CD4-positive, alpha-beta memory T cell (primary cell): Measurements from ENCODE around the gene ITSN2. TPM values are rescaled to one million over a fixed set of nuclear protein-coding genes. Genes with fewer than 3 reads are reported as not detected.
"Not testable (repeated sequence)": the region's sequence is repeated elsewhere in the genome, so short reads cannot be mapped to it uniquely, and the experiment has no call there.

Experiments
- CTCF ChIA-PET: fragments of 350-600 bp; sonication (Branson Sonifier 250); formaldehyde crosslinking; loops from one replicate; lab custom pipeline; 2021; ENCODE audit warnings: inconsistent platforms; ENCODE audit not compliant: partially characterized antibody; lab: Charles Lee
- POLR2A ChIA-PET: fragments of 350-600 bp; sonication (Branson Sonifier 250); formaldehyde crosslinking; loops from one replicate; lab custom pipeline; 2021; ENCODE audit not compliant: partially characterized antibody; lab: Charles Lee
- DNase-seq, 5 donors: peaks; one replicate each; pipeline versions ENCODE4 v3.0.0 to v3.0.0-alpha.2; 2020 to 2022; ENCODE audit warnings: mixed read lengths in 1 of 5
- H3K27ac ChIP-seq: one replicate; pipeline ENCODE4 v1.7.0; 2013; ENCODE audit warnings: low read depth, low read length
- H3K27me3 ChIP-seq: 2 replicates; pipeline ENCODE4 v1.7.0; 2013; ENCODE audit warnings: mild to moderate bottlenecking, low read length, moderate library complexity; ENCODE audit not compliant: insufficient read depth
- H3K36me3 ChIP-seq: 2 replicates; pipeline ENCODE4 v1.7.0; 2013; ENCODE audit warnings: mild to moderate bottlenecking, low read length, moderate library complexity; ENCODE audit not compliant: insufficient read depth
- H3K4me1 ChIP-seq: 2 replicates; pipeline ENCODE4 v1.7.0; 2013; ENCODE audit warnings: mild to moderate bottlenecking, low read length, moderate library complexity; ENCODE audit not compliant: insufficient read depth
- H3K4me3 ChIP-seq, 2 donors: one replicate each; pipeline ENCODE4 v1.7.0; 2013; ENCODE audit warnings: low read length in 2 of 2, mild to moderate bottlenecking in 1 of 2
- H3K9me3 ChIP-seq, 2 donors: one replicate each; pipeline ENCODE4 v1.7.0; 2013; ENCODE audit warnings: low read length in 2 of 2, control low read depth in 1 of 2; ENCODE audit not compliant: control insufficient read depth in 1 of 2
- H3K27ac Mint-ChIP-seq, 7 donors: one replicate each; pipeline ENCODE4 v1.8.0; 2020 to 2021; ENCODE audit warnings: mixed read lengths in 7 of 7, mild to moderate bottlenecking in 6 of 7, inconsistent platforms in 3 of 7, moderate library complexity in 3 of 7
- H3K27me3 Mint-ChIP-seq, 2 donors: one replicate each; pipeline ENCODE4 v1.8.0; 2020 to 2021; ENCODE audit warnings: mixed read lengths in 2 of 2
- H3K36me3 Mint-ChIP-seq, 2 donors: one replicate each; pipeline ENCODE4 v1.8.0; 2020 to 2021; ENCODE audit warnings: mixed read lengths in 2 of 2, inconsistent platforms in 1 of 2, mild to moderate bottlenecking in 1 of 2
- H3K4me1 Mint-ChIP-seq, 4 donors: one replicate each; pipeline ENCODE4 v1.8.0; 2020 to 2021; ENCODE audit warnings: mixed read lengths in 4 of 4, mild to moderate bottlenecking in 1 of 4
- H3K4me3 Mint-ChIP-seq, 8 donors: one replicate each; pipeline ENCODE4 v1.8.0; 2020 to 2021; ENCODE audit warnings: mixed read lengths in 8 of 8, mild to moderate bottlenecking in 7 of 8, moderate library complexity in 6 of 8, inconsistent platforms in 3 of 8
- H3K9me3 Mint-ChIP-seq, 8 donors: one replicate each; pipeline ENCODE4 v1.8.0; 2020 to 2021; ENCODE audit warnings: mixed read lengths in 8 of 8, mild to moderate bottlenecking in 5 of 8, inconsistent platforms in 3 of 8, moderate library complexity in 1 of 8
- intact Hi-C: fragments of 100-400 bp; cut with micrococcal nuclease; formaldehyde crosslinking; loops from one replicate; pipeline ENCODE4 v1.15.1; 2023
- polyA plus RNA-seq, 2 donors: library from polyadenylated mRNA; unstranded; fragments of 300-500 nt; fragmentation: Illumina TruSeq; gene quantifications; one replicate each; pipeline ENCODE4 v1.2.3, GENCODE V29; 2021
- total RNA-seq, 2 experiments: library from RNA; stranded (reverse); gene quantifications; one replicate each; pipeline ENCODE4 v1.2.3, GENCODE V29; 2021

ITSN2 gene
- total RNA-seq (100 to 1,000 TPM; 133 to 135 TPM), polyA plus RNA-seq (10 to 100 TPM; 39.8 to 72.1 TPM)

DNA sequence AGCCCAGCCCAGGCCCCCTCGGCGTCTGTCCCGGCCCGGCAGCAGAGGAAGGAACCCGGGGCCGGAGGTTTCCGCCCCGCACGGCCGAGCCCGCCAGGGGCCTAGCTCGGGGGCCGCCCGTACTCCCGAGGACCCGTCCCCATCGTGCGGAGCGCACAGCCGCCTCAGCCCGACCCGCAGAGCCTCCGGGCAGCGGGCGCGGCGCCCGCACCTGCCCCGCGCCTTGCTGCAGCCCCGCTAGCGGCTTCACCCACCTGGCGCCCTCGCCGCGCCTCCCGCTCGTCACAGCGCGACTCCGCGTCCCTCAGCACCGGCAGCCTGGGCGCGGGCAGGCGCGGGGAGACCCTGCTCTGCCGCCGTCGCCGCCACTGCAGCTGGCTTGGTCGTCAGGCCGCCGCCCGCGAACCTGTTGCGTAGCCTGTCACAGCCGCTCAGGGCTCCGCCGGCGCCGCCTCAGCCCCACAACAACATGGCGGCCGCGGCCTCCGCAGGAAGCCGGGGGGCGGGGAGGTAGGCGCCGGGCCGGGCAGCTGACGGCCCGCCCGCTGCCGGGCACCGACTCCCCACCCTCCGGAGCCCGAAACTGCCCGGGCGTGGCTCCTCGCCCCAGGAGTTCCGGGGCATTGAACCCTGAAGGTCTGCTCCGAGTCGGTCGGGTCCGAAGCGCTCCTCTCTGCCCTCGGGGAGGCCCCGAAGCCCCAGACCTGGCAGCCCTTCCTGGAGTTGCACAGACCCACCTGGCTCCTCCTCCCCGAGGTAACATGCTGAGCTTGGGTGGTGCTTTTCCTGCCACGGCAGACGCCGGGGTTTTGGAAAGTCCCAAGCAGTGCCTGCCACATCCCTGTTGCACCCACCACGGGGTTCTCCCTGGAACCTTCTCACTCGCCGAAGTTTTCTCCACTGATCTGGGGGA, at the start of gene ITSN2:
Gene ITSN2, minus strand, starts transcription at position 487 of the 913 bp plus-strand sequence. CDS start 32,454 bp downstream, outside the sequence.
- Histone ChIP-seq H3K9me3 (no peaks in the 10 kb centered on the region), H3K27ac (peak within 1 kb of the TSS; percentile 96), H3K4me1 (peaks cover 31% of the 10 kb centered on the region), H3K27me3 (no peaks in the 10 kb centered on the region), H3K4me3 (peak within 1 kb of the TSS; percentile 24 to 89), H3K36me3 (no peaks in the 10 kb centered on the region)
- ChIA-PET CTCF (interaction anchor here (0.9 kb wide), 2 partner anchors 26 to 433 kb away, joined by 3 read pairs; partner anchors contain the start of gene ATAD2B), POLR2A (interaction anchor here (0.6 to 2.5 kb wide), 20 partner anchors 9 to 916 kb away, joined by 3 to 20 read pairs (median 4); partner anchors contain the start of genes ATAD2B, CENPO, NCOA1 and PTRHD1)
- intact Hi-C loops = loop anchor here (1.0 to 5.0 kb wide), 5 partner anchors 130 to 682 kb away; partner anchors contain the start of genes ATAD2B, CENPO, EFR3B and NCOA1
- Mint-ChIP-seq H3K27me3 (no peaks in the 10 kb centered on the region), H3K27ac (peak within 1 kb of the TSS; percentile 91 to 98 (median 96)), H3K4me1 (peaks cover 18 to 41% (median 30%) of the 10 kb centered on the region in 4 donors), H3K36me3 (peaks cover 0 to 19% of the 10 kb centered on the region in 2 donors), H3K4me3 (peak within 1 kb of the TSS; percentile 90 to 96 (median 94)), H3K9me3 (peaks cover 0 to 1% (median 0%) of the 10 kb centered on the region in 8 donors)
- peak; percentile 82 to 90 (median 86) for DNase-seq

DNA sequence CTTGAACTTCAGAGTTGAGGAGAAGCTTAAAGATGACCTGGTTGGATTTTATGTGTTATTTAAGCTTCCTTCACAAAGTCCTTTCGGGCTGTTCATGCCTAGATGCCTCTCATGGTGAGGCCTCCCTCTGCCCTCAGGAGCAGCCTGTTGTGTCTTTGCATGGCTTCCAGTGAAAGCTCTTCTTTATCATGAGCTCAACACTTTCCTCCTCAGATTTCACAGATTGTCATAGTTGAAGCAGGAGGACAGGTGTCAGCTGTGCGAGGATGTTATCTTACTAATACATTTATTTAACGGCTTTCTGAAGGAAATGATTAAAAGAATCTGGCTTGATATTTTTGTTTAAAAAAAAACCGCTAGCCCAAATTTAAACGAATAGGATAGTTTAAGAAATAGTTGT, 48.8 kb upstream of the ITSN2 start:
- no peak overlapping the region for H3K4me3 ChIP-seq
- Mint-ChIP-seq H3K36me3 (no peaks in the 10 kb centered on the region), H3K9me3 (no peaks in the 10 kb centered on the region), H3K4me1 (no peaks in the 10 kb centered on the region), H3K27me3 (peaks cover 7 to 13% of the 10 kb centered on the region in 2 donors), H3K27ac (no peak overlapping the region), H3K4me3 (no peak overlapping the region)
- no peaks in the 10 kb centered on the region for H3K9me3 ChIP-seq
- no peaks in the 10 kb centered on the region for H3K36me3 ChIP-seq
- H3K27me3 ChIP-seq = no peaks in the 10 kb centered on the region
- POLR2A ChIA-PET = no interaction called here
- intact Hi-C loops = no loop called here
- CTCF ChIA-PET = interaction anchor here (0.7 to 8.5 kb wide), 26 partner anchors 9 to 1975 kb away, joined by 3 to 222 read pairs (median 4); no protein-coding TSS in a partner anchor
- no peak for DNase-seq
- H3K27ac ChIP-seq = no peak overlapping the region
- no peaks in the 10 kb centered on the region for H3K4me1 ChIP-seq

DNA sequence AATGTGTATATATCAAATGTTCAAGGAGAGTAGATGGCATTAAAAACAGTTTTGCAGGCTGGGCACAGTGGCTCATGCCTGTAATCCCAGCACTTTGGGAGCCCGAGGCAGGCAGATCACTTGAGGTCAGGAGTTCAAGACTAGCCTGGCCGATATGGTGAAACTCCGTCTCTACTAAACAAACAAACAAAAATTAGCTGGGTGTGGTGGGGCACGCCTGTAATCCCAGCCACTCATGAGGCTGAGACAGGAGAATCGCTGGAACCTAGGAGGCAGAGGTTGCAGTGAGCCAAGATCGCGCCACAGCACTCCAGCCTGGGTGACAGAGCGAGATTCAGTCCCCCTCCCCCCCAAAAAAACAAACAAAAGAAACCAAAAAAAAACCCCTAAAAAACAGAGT, 48.4 kb upstream of the ITSN2 start:
- H3K27me3 Mint-ChIP-seq = peaks cover 7 to 13% of the 10 kb centered on the region in 2 donors
- H3K4me3 ChIP-seq, DNase-seq, H3K4me1 ChIP-seq, H3K4me3 Mint-ChIP-seq, POLR2A ChIA-PET, intact Hi-C loops, H3K27me3 ChIP-seq, H3K9me3 Mint-ChIP-seq, H3K27ac ChIP-seq, H3K36me3 ChIP-seq, H3K27ac Mint-ChIP-seq, H3K4me1 Mint-ChIP-seq, H3K9me3 ChIP-seq, H3K36me3 Mint-ChIP-seq: not testable (repeated sequence)
- CTCF ChIA-PET = interaction anchor here (0.7 to 8.5 kb wide), 17 partner anchors 9 to 1975 kb away, joined by 3 to 222 read pairs (median 4); no protein-coding TSS in a partner anchor

DNA sequence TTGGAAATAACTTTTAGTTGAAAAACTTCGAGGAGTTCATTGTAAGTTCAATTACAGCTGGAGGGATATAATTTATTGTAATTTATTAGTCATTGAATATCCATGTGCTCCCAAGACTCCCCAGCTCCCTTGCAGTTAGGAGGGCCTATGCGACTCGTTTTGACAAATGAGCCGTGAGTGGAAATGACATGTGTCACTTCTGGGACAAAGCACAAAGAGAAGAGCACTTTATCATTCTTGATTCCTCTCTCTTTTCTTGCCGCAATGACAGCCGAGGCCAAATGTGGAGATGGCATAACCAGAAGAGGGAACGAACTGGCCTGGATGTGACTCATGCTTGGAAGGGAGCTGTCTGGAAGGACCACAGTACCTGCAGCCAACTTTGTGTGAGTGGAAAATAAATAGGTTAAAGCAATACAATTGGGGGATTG, 44.2 kb upstream of the ITSN2 start:
- DNase-seq = no peak
- no peak overlapping the region for H3K27ac ChIP-seq
- intact Hi-C loops = no loop called here
- ChIA-PET POLR2A (no interaction called here), CTCF (interaction anchor here (8.5 kb wide), 1 partner anchor 423 kb away, joined by 222 read pairs; no protein-coding TSS in a partner anchor)
- H3K9me3 ChIP-seq = no peaks in the 10 kb centered on the region
- H3K36me3 ChIP-seq = no peaks in the 10 kb centered on the region
- H3K4me1 ChIP-seq = no peaks in the 10 kb centered on the region
- H3K27me3 ChIP-seq = no peaks in the 10 kb centered on the region
- peaks cover 0 to 9% (median 2%) of the 10 kb centered on the region in 4 donors for H3K4me1 Mint-ChIP-seq
- H3K36me3 Mint-ChIP-seq = no peaks in the 10 kb centered on the region
- no peak overlapping the region for H3K4me3 ChIP-seq
- no peak overlapping the region for H3K4me3 Mint-ChIP-seq
- peaks cover 5 to 18% of the 10 kb centered on the region in 2 donors for H3K27me3 Mint-ChIP-seq
- no peaks in the 10 kb centered on the region for H3K9me3 Mint-ChIP-seq
- H3K27ac Mint-ChIP-seq = no peak overlapping the region

DNA sequence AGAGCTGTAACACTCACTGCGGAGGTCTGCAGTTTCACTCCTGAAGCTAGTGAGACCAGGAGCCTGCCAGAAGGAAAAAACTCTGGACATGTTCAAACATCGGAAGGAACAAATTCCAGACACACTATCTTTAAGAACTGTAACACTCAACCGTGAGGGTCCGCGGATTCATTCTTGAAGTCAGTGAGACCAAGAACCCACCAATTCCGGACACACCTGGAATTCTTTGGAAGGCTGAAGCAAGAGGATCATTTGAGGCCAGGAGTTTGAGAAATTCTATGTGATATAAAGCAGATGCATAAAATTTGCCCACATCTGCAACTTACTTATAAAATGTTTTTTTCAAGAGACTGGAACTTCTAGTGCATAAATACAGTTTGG, 43.5 kb upstream of the ITSN2 start:
- Histone ChIP-seq H3K27ac (no peak overlapping the region), H3K9me3 (no peaks in the 10 kb centered on the region), H3K4me1 (no peaks in the 10 kb centered on the region), H3K27me3 (no peaks in the 10 kb centered on the region), H3K36me3 (no peaks in the 10 kb centered on the region), H3K4me3 (no peak overlapping the region)
- H3K9me3 Mint-ChIP-seq = no peaks in the 10 kb centered on the region
- peaks cover 0 to 9% (median 2%) of the 10 kb centered on the region in 4 donors for H3K4me1 Mint-ChIP-seq
- no peak overlapping the region for H3K27ac Mint-ChIP-seq
- intact Hi-C loops = no loop called here
- H3K27me3 Mint-ChIP-seq = peaks cover 3 to 17% of the 10 kb centered on the region in 2 donors
- CTCF ChIA-PET = interaction anchor here (8.5 kb wide), 1 partner anchor 424 kb away, joined by 222 read pairs; no protein-coding TSS in a partner anchor
- H3K36me3 Mint-ChIP-seq = no peaks in the 10 kb centered on the region
- POLR2A ChIA-PET = no interaction called here
- DNase-seq = no peak
- no peak overlapping the region for H3K4me3 Mint-ChIP-seq

DNA sequence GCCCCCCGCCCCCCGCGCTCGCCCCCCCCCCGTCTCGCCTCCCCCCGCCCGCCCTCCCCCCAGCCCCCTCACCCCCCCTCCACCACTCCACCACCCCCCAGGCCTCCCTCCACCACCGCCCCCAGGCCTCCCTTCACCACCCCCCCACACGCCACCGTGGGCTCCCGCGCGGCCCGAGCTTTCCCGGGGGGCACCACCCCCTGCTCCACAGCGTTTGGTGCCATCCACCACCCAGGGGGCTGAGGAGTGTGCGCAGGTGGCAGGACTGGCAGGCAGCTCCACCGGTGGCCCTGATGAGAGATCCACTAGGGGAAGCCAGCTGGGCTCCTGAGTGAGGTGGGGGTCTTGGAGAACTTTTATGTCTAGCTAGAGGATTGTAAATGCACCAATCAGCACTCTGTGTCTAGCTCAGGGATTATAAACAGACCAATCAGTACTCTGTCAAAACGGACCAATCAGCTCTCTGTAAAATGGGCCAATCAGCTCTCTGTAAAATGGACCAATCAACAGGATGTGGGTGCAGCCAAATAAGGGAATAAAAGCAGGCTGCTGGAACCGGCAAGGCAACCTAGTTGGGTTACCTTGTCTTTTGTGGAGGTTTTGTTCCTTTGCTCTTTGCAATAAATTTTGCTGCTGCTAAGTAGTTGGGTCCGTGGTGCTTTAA, 43.0 kb upstream of the ITSN2 start:
- ChIA-PET POLR2A (no interaction called here), CTCF (interaction anchor here (8.5 kb wide), 1 partner anchor 425 kb away, joined by 222 read pairs; no protein-coding TSS in a partner anchor)
- H3K36me3 ChIP-seq = no peaks in the 10 kb centered on the region
- peaks cover 3 to 13% of the 10 kb centered on the region in 2 donors for H3K27me3 Mint-ChIP-seq
- peak in 3 of 5 donors; percentile 4 to 28 (median 10) for DNase-seq
- H3K4me3 Mint-ChIP-seq = no peak overlapping the region
- no peaks in the 10 kb centered on the region for H3K9me3 ChIP-seq
- H3K4me1 ChIP-seq = no peaks in the 10 kb centered on the region
- H3K4me1 Mint-ChIP-seq = peaks cover 0 to 9% (median 2%) of the 10 kb centered on the region in 4 donors
- H3K9me3 Mint-ChIP-seq = no peaks in the 10 kb centered on the region
- no peaks in the 10 kb centered on the region for H3K27me3 ChIP-seq
- H3K27ac ChIP-seq = no peak overlapping the region
- intact Hi-C loops = no loop called here
- H3K4me3 ChIP-seq = no peak overlapping the region
- H3K36me3 Mint-ChIP-seq = no peaks in the 10 kb centered on the region
- H3K27ac Mint-ChIP-seq = peak overlapping the region in 1 of 7 donors; percentile 47
